ENCODE results near the gene CDC14B.
"Not testable (repeated sequence)": the region's sequence is repeated elsewhere in the genome, so short reads cannot be mapped to it uniquely, and the experiment has no call there.

Gene CDC14B

GRCh38 chr9:96619491-96620180, at the start of gene CDC14B:
TSS of gene CDC14B (minus strand) at chr9:96619843. CDS start at chr9:96619378, 465 bp downstream.
- DNase-seq (ENCODE audit: low read depth), result peak; percentile 46

DNA sequence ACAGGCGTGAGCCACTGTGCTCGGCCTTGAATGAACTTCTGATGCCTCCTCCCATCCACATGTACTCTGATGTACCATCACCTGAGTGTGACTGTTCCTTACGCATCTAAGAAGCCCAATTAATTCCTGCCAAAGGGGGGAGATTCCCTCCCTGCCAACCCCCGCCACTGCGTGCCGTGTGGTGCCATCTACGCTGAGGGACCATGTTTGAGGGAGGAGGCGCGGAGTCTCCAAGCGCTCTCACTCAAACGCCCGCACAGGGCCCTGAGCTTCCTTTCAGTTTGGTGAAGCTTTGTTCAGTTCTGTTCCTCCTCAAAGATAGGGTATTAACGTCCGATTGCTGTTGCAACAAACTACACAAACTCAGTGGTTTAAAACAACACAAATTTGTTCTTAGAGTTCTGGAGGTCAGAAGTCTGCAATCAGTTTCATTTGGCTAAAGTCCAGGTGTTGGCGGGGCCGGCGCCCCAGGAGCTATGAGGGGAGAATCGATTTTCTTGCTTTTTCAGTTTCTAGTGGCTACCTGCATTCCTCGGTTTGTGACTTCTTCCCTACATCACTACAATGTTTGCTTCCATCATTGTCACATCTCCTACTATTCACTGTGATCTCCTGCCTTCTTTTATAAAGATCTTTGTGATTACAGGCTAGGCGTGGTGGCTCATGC, 49.4 kb upstream of the CDC14B start:
- no peak for DNase-seq (ENCODE audit: low read depth)

DNA sequence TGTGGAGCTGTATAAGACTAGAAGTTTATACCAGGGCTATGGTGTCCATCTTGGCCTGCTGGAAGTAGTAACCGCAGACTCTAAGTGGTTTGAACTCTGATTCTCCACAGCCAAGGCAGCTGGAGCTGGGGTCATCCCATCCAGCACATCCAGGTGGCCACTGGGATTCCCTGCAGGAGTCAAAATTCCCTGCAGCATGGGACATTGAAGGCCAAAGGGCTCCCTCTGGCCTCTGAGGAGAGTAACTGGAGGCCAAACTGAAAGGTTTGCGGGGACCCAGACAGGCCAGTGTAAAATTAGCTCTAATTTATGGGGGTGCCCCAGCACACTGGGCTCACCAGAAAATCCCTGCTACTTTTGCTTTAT, 47.7 kb upstream of the CDC14B start:
- DNase-seq (ENCODE audit: low read depth), result no peak

- not testable (repeated sequence) for DNase-seq (ENCODE audit: low read depth)
These were observed 47.2 kb upstream of the CDC14B start for GRCh38 chr9:96666653-96667362.

DNA sequence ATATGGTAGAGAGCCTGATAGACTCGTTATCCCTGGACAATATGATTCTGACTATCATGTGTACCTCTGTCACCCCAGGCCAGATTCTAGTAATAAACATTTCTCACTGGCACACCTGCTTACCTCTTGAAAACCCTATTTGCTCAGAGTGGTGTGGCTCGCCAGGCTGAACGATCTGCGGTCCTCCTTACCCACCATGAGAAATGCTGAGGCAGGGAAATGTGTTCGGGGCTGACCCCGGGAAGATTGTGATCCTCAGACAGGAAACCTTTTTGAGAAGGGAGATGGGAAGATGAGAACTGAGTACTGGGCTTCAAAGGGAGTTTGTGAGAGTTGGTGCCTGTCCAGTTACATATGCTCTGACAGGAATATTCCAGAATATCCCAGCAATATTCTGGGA, 46.1 kb upstream of the CDC14B start:
- no peak for DNase-seq (ENCODE audit: low read depth)

DNA sequence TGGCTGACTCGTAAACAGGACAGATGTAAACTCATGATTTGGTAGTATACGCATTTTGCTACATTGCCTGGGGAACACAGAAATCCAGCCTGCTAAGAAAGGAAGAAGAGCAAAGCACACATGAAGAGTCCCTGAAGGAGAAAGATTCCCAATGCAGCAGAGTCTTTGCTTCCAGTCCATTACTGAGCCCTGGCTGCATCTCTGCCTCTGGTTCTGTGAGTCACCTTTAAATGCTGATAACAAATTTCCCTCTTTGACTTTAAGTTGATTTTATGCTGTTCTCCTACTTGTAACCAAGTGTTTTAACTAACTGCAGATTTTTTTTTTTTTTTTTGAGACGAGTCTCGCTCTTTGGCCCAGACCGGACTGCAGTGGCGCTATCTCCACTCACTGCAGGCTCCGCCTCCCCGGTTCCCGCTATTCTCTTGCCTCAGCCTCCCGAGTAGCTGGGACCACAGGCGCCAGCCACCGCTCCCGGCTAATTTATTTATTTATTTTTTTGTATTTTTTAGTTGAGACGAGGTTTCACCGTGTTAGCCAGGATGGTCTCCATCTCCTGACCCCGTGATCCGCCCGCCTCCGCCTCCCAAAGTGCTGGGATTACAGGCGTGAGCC, 44.0 kb upstream of the CDC14B start:
- no peak for DNase-seq (ENCODE audit: low read depth)

- no peak for DNase-seq (ENCODE audit: low read depth)
These were observed 42.1 kb upstream of the CDC14B start for GRCh38 chr9:96661711-96662110.

- DNase-seq (ENCODE audit: low read depth), result no peak
These were observed 41.1 kb upstream of the CDC14B start for GRCh38 chr9:96660692-96661248.

DNA sequence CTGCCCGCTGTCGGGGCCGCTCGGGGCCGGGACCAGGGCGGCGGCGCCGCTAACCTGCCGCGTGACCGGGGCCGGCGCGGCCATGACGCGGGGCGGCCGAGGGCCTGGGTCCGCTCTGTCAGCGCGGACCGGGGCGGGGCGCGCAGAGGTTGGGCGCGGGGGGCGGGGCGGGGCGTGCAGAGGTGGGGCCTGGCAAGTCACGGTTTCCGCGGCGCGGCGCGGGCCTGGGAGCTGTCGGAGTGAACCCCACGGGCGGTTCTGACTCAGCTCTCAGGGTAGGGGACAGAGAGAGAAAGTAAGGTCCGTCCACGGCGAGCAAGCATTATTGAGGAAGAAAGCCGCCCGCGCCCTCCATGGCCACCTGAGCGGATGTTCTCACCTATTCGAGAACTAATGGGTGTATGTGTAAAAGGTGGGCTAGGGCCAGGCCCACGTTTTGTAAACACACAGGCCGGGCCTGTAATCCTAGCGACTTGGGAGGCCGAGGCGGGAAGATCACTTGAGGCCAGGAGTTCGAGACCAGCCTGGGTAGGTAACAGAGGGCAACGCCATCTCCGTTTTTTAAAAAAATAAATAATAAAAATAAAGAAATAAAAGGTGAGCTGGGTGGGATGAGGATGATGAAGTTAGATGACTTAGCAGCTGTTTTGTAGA, 35.7 kb upstream of the CDC14B start, which contains the start of gene PRXL2C:
PRXL2C (minus strand) TSS at position 120 of the 654 bp plus-strand sequence; CDS start at position 84, 36 bp downstream.
- DNase-seq (ENCODE audit: low read depth), result peak; percentile 75

DNA sequence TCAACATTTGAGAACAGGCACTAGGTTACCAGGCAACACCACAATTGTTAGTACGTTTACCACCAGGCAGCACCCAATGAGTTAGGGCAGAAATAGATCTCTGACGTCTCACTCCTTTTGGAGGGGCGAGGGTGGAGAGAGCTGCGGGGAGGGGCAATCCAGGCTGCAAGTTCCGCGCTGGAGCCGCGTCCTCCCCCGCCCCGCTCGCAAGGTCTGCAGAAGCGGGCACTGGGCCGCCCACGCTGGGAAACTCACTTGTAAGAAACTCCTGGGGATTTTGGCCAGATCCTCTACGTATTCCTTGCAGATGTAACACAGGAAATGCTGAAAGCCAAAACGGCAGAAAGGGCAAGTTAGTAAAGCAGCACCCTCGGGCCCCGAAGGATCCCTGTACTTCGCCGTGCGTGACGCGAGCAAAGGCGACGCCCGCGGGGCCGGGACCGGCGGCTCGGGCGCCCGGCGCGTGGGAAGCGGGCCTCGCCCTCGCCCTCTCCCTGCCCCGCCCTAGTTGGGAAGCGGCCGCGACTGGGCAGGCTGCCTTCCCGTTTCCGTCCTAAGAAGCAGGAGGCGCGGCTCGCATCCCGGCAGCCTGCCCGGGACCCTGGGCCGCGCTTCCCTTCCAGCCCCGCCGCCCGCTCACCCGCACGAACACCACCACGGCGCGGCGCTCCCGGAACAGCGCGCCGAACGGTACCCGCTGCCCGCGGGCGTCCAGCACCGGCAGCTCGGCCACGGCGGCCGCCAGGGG, 35.0 kb upstream of the CDC14B start:
- DNase-seq (ENCODE audit: low read depth), result peak; percentile 54

DNA sequence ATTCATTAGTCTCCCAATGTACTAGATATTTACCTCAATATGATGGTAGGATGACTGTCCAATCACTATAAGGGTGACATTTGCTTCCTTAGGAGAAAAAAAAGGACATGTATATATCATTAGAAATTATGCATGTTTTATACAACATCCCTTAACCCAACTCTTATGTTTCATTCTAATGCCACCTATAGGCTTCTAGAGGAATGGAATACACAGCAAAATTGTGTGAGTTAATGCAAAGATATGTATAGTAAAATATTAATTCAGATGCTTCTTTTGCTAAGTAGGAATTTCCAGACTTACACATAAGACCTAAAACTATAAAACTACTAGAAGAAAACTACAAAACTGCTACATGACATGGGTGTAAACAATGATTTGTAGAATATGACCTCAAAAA, 32.0 kb upstream of the CDC14B start:
- no peak for DNase-seq (ENCODE audit: low read depth)

DNA sequence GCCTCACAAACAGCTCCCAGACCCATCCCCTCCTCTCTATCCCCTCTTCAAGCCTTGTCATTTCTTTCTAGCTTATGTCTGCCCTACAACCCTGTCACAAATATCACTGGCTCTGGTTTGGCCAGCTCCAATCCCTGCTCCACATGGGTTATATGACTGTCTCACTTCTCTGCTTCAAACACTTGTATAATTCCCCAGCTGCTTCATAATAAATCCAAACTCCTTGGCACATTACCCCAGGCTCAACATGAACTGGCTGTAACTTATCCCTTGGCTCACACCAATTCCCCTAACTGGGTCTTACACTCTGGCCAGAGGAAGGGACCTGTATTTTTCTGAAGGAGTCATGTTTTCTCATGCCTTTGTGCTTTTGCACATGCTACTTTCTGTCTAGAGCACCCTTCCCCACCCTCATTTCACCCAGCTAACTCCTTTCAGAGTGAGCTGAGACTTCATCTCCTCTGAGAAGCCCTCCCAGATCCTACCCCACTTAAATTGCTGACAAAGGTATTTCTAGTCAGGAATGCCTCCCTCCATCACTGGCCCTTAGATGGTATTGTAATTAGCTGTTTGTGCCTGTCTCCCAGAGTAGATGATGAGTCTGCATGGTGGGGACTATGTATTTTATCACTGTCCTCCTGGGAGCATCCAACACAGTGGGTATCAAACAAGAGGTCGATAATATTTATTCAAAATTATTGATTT, 30.1 kb upstream of the CDC14B start:
- DNase-seq (ENCODE audit: low read depth), result no peak

- no peak for DNase-seq (ENCODE audit: low read depth)
These were observed 26.7 kb upstream of the CDC14B start for GRCh38 chr9:96646081-96646991.

DNA sequence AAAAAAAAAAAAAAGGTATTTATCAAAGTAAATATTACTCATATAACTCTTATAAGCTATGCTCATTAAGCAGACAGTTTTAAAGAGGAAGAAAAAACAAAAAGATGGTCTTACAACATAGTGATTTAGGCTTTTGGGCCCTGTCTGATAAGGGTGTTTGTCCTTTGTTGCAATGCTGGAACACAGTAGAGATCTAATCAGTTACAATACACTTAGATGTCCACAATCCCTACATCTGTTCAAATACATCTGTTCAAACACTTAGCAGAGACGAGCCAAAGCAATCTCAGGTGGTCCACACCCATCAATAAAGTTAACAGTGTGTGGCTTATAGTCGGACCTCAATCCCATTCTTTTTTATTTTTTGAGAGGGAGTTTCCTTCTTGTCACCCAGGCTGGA, 24.5 kb upstream of the CDC14B start:
- no peak for DNase-seq (ENCODE audit: low read depth)

- DNase-seq (ENCODE audit: low read depth), result no peak
These were observed 21.9 kb upstream of the CDC14B start for GRCh38 chr9:96641514-96641913.

- no peak for DNase-seq (ENCODE audit: low read depth)
These were observed 19.1 kb upstream of the CDC14B start for GRCh38 chr9:96638606-96639364.

GRCh38 chr9:96636368-96636767, 16.7 kb upstream of the CDC14B start:
- no peak for DNase-seq (ENCODE audit: low read depth)

DNA sequence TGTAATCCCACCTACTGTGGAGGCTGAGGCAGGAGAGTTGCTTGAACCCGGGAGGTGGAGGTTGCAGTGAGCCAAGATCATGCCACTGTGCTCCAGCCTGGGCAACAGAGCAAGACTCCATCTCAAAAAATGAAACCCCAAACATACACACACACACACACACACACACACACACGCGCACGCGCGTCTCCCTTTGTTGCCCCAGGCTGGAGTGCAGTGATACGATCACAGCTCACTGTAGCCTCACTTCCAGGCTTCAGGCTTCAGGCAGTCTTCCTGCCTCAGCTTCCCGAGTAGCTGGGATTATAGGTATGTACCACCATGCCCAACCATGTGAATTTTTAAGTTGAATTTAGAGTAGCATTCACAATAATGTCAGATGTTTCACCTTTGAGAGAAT, 13.9 kb upstream of the CDC14B start:
- not testable (repeated sequence) for DNase-seq (ENCODE audit: low read depth)

GRCh38 chr9:96626912-96627311, 7.3 kb upstream of the CDC14B start:
- DNase-seq (ENCODE audit: low read depth), result no peak

Data from stimulated activated CD8-positive, alpha-beta memory T cell treated with anti-CD3 and anti-CD28 coated beads, Interleukin-12 subunit alpha, Interleukin-12 subunit beta, amount 100 ng/mL, for 4 hours (primary cell).